Eye (tissue), 1 donor: ENCODE measurements around the gene GK2.

Experiments
- DNase-seq: peaks from one replicate; pipeline ENCODE4 v3.0.0-alpha.2; 2015

The GK2 gene

DNA sequence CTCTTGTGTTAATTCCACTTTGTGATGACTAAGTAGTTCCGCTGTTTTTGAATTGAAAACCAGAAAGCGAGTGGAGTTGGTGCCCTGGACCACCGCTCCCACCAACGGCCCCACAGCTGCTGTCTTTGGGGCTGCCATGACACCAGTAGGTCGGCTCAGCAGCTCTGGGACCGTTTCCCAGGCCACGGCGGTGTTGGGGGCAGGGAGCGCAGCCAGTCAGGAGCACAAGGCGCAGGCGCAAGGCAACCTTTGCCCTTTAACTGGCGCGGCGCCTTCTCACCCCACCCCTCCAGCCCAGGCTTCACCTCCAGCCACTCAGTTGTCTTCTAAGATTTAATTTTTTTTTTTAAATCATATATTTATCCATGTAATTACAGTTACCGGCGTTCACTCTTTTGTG is at the start of gene GK2:
GK2 (minus strand) TSS at position 166 of the 400 bp plus-strand sequence; CDS start at position 138, 28 bp downstream.
- DNase-seq: no peak

DNA sequence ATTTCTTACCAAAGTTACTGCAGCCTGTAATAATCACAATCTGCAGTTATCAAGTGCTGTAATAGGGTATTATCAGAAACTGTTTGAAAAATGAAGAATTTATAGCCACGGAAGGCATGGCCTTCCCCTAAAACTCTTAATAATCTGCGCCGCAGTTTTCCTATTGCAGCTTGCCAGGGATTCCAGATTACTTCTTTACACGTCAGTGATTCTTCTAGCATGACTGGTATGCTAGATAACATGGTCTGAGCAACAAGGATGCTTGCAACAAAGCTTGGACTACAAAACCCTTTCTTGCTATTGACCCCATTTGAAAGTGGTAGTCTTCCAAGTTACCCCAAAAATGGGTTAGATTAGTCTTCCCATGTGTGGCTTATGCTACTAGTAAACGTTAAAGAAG is 47.2 kb upstream of the GK2 start:
- no peak for DNase-seq

DNA sequence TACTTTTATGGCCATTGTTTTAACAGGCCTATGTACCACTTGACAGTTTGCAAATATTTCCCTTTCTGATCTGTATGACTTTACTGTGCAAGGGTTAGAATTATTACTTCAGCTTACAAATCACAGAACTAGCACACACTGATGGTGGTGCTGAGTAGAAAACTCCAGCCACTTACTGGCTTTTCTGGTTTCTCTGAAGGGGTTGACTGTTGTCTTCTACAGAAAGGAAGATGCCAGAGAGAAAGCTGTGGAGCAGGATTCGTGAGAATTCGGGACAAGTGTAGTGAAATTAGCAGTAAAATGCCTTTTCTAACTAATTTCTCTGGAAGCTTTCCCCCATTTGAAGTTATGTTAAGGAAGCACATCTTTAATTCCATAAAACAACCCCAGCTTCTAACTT is 46.6 kb upstream of the GK2 start:
- no peak for DNase-seq

DNA sequence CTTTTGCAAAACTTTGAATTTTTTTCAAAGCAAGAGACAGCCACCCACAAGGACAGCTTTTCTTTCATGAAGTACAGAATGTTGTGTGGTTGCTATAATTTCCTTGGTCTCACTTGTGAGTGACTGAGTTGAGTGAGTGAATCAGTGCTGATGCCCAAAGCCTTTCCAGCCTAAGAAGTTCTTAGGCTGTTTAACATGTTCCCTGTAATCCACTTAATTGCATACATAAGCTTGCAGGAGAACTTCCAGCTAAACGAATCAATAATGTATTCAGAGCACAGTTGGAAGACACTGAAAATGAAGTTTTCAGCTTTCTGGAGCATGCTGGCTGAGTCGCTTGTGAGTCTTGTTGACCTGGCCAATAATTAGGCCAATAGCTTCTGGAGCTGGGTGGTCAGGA is 42.0 kb upstream of the GK2 start:
- DNase-seq: peak; percentile 30

DNA sequence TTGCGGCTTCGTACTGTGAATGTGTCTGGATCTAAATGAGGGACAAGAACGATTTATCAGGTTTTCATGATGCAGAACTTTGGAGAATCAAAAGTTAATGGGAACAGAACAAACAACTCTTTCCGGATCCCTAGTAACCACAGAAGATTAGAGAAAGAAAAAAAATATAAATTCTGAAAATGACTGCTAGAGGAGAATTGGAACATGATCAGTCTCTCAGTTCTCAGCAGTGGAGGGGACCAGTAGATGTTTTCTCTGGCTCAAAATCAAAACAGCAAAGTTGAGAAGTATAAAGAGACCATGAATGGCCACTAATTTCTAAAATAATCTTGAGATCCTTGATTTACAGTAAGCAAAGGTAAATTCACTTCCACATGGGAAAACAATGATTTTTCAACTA is 38.1 kb upstream of the GK2 start:
- no peak for DNase-seq

DNA sequence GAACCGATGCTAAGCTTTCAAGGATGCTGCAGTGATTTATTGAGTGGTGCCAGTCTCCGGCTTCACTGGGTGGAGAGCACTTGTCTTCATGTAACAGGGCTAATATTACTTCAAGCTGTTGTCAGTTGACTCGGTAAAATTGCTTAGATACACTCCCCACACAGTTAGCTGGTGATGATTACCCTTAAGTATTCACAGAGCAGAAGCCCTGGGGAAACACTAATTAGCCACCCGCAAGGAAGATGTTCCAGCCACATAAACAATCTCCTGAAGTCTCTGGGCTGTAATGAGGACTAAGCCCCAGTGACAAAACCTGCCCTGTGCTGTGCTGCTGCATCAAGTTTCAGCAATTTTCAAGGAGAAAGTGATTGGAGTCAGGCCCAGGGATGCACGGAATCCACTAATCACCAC is 37.3 kb upstream of the GK2 start:
- peak; percentile 56 for DNase-seq

DNA sequence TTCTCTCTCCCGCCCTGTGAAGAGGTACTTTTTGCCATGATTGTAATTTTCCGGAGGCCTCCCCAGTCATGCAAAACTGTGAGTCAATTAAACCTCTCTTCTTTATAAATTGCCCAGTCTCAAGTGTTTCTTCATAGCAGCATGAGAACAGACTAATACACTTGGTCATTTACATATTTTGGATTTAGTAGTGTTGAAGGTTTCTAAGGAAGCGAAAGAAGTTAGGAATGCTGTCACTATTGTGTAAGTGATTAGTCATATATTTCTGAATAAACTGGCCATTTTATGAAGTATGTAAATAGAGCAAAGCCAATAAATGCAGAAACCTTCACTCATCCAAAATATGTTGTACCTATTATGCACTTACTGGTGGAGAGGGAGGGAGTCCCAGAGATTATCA is 34.4 kb upstream of the GK2 start:
- DNase-seq: no peak

DNA sequence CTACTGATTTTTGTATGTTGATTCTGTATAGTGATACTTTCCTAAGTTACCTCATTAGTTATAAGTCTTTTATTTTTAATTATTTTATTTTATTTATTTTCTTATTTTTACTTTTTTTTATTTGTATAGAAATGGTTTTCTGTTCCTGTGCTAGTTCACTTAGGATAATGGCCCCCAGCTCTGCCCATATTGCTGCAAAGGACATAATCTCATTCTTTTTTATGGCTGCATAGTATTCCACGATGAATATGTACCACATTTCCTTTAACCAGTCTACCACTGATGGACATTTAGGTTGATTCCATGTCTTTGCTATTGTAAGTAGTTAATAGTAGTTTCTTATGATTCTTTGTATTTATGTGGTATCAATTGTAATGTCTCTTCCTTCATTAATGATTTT is 31.5 kb upstream of the GK2 start:
- DNase-seq: no peak

DNA sequence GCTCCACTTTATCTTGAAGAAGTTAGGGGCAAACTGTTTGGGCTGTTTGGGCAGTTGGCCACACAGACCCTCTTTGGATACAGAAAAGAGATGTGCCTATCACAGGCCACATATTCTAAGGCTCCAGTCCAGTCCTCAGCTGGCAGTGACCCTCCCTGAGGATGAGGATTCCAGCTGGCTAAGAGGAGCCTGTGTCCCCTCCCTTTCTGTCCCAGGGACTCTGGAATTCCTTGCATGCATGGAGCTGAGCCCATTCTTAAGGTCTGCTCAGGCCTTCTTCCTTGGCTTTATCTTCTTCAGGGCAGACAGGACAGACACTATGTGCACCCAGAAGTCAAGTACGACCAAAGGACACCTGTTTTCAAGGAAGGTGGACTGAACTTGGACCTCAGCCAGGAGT is 23.8 kb upstream of the GK2 start:
- no peak for DNase-seq

DNA sequence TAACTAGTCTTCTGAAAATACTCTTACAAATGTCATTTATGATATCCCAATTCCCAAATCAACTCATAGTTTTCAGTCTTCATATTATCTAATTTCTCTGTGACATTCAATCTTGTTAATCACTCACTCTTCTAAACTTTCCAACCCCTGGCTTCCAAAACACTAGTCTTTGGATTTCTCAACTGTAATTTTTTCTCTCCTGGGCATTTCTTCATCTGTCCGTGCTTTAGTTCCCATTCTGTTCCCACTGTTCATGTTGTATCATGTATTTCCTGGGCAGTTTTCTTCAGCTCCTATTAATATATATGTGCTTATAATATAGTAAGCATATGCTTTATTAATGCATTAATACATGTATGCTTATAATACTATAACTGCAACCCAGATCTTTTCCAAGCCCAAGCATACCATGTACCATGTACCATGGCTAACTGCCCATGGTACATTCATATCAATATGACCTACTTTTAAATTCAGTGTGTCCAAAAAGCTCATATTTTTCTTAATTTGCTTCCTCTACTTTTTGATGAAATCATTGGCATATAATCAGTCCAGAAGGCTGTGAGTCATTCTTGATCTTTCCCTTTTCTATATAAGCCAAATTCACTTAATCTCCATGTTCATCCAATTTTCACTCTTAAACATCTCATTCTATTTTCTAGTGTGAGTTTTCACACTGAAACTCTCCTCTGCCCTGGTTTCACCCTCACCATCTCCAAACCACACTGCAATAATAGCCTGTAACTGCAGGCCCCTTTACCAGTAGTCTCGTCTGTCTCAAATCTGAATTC is 21.3 kb upstream of the GK2 start:
- no peak for DNase-seq

DNA sequence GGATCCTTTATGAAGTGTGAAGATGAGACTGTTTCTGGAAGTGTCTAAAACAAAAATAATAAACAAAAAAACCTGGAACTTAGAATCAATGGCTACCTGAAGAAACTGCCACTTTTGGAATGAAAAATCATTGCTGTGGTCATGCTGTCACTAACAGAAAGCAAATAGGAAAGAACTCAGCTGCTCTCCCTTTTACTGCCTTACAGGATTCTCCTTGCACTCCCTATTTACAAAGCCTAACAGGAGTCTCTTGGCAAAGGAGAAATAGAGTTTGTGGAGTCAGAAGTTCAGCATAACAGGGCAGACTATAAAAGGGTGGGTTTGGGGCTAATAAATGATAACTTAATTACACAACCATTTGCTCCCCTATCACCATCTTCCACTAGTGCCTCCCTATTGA is 19.0 kb upstream of the GK2 start:
- no peak for DNase-seq

DNA sequence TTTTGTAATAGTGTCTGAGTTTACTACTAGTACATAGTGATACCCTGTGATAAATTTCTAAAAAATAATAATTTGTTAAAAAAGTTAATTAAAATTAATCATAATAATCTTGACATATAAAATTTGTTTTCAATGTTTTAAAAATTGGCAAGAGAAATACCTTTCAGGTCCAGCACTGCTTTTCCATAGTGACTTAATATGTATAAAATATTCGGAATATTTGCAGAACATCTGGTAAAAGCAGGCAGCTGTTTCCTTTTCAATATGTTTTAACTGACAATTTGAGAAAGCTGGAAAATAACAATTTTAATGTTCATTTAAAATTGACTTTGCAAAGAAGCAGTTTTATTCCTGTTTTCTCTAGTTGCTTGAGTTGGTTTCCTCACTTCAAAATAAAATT is 17.6 kb upstream of the GK2 start:
- no peak for DNase-seq

DNA sequence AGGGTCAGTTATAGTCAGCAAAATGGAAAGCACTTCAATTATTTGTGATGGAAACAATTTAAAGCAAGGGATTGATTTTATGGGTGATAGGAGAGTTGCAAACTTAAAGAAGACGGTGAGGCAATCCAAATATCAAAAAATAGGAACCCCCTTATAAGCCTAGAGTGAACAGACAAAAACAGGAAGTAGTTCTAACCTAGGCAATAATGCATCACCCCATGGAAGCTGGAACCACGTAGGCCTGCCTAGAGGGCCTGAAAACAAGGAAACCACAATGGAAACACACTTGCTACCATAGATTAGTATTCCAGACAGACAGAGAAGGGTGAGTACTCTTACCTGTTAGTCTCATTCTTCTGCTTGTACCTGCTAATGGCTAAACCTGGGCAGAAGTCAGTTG is 13.5 kb upstream of the GK2 start:
- DNase-seq: no peak

DNA sequence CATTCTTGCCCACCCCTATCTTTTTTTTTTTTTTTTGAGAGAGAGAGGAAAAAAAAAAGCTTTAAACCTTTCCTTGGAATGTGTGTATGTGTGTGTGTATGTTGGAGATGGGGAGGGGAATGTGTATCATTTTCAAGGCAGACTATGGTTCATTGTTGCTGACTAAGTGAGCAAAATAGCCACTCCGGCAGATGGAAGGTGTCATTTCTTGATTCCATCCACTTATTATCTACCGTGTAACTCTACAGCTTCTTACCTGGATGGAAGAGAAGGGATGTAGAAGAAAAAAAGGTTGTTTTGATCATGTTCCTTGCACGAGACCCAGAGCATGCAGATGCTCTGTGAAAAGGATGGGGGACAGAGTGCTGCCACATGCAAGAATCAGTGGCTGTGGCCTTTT is 5.9 kb upstream of the GK2 start:
- peak; percentile 15 for DNase-seq

DNA sequence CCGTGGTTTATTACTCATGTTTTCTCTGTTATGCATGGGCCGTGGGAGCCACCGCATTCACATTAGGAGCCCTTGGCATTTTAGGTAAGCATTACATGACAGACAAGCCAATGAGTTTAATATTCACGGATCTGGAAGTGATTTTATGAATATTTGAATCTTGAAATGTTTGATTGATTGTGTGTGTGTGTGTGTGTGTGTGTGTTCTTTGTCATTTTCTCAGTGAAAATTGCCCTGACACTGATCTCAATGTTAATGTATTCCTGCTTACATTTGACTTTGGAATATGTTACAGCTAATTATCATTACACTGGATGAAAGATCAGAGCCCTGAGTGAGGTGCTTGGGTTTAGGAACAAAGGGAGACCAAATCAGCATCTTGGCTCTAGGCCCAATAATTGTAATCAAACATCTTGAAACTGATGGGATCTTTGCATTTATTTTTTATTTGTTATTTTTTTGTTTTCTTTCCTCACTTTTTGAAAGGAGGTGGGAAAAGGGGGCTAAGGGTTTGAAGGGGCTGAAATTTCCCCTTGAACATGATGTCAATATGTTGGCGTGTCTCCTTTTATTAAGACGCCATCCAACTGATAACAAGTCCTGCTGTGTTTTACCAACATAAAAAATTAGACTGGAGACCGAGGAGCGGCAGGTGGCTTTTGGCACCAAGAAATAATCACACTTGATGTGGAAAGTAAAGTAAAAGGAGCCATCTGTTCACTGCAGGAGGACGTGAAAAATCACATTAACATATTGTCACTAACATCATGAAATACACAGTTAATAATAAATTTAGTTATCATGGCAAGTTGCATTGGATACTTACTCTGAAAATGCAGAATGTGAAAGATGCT is 5.2 kb upstream of the GK2 start:
- peak; percentile 25 for DNase-seq

DNA sequence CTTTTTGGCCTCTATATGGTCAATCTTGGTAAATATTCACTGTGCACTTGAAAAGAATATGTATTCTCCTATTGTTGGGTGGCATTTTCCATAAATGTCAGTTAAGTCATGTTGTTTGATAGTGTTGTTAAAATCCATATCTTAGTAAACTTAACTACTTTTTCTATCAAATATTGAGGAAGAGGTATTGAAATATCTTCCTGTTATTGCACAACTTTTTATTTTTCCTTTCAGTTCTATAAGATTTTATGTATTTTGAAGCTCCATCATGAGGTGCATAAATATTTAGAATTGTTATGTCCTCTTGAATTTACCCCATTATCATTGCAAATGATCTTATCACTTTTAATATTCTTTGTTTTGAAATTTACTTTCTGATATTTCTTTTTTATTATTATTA is 3.4 kb downstream of the GK2 start:
- DNase-seq: no peak

DNA sequence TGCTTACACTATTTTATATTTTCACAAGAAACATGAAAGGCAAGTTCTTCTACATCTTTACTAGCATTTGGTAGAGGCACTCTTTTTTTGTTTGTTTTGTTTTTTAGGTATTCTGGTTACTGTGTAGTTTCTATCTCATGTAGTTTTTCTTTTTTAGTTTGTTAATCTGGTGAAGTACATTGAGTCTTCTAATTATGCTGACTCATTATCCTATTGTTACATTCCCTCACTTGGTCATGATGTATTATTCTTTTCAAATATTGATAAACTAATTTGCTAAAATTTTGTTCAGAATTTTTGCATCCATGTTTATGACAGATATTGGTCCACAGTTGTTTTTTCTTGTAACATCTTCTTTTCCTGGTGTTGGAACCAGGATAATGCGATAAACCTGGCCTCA is 4.7 kb downstream of the GK2 start:
- no peak for DNase-seq

DNA sequence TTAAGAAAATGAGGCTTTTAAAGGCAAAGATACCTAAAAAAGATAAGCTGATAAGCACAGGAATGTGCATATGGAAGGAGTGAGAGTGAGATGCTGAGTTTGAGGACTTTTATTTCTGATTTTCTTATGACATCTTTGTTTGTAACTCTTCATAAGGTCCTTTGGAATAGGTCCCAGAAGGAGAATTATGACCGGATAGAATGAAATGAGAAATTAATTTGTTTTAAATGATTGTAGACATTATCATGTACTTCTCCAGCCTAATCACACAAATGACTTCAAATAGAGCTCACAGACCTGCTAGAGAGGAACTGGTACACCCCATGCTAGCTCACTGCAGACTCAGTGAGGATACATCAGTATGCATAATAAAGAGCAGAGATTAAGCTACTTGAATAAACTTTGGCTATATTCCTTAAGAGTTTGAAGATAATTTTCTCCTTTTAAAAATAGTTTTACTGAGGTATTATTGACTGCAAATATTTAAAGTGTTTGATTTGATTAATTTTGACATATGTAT is 5.6 kb downstream of the GK2 start:
- no peak for DNase-seq

DNA sequence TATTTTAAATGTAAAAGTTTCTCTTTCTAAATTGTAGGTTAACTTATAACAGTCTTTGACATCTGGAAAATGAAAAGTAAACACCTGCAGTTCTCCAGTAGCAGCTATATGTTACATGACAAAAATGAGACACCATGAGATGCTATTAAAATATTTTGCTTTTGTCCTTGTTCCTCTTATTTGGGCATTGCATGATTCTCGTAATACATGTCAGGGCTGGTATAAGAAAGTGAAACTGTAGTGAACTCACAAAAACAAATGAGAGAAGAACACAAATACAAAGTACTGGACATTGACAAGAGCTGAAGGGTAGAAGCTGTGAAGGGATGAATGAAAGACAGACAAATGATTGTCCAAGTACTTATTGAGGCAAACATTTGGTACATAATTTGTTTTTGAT is 9.0 kb downstream of the GK2 start:
- no peak for DNase-seq

DNA sequence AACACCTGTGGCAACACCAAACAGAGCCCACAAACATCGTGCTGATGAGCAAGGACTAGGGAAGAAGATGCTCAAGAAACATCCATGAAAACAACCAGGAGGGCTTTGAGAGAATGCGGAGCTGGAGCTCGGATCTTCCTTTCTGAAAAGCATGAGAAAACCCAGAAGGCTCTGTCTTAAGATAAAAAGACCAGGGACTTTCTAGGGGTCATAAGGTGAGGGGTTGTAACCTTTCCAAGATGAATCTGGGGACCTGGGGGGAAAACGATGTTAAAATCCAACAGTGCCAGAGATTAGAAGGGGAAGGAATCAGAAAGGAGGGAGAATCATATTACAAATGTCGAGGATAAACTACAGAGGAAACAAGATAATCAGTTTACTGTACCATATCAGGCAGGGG is 10.1 kb downstream of the GK2 start:
- no peak for DNase-seq

DNA sequence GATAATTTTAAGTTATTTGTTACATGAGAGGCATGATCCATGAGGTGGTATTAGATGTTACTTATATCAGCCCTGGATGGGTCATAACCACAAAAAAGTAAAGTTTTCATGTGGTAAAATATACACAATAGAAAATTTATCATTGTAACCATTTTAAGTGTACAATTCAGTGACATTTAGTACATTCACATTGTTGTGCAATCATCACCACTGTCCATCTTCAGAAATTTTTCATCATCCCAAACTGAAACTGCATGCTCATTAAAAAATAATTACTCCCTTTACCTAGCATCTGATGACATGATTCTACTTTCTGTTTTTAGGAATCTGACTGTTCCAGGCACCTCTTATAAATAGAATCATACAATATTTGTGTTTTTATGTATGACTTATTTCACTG is 11.2 kb downstream of the GK2 start:
- DNase-seq: no peak

DNA sequence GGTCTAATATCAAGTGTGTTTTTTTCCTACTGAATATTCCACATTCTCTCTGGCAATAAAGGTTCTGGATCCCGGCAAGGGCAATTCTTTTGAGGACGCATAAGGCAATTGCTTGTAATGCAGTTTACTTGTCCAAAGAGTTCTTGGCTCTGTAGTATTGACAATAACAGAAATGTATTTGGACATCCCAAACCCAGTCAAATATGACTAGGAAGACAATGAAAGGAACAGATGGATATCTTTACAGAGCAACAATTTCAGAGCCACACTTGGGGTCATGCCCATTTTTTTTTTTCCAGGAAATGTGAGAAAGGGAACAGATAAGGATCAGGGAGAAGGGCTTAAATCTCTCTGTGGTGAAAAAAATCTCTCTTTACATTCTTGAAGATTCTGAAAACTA is 12.2 kb downstream of the GK2 start:
- no peak for DNase-seq

DNA sequence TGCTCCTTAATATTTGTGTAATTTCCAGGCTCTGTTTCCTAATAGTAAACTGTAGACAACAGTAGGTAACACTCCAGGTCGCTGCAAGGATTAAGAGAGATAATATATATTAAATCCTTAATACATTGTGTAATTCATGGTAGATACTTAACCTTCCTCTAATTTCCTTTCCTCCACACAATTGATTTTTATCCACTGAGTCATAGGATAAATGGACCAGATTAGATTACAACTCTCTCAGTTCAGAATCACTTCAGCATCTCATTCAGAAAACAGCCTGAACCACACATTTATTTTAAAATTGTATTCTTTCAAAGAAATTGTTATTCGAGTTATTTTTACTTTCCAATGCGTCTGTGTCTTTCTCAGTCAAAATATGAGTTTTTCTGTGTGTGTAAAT is 17.1 kb downstream of the GK2 start:
- no peak for DNase-seq

DNA sequence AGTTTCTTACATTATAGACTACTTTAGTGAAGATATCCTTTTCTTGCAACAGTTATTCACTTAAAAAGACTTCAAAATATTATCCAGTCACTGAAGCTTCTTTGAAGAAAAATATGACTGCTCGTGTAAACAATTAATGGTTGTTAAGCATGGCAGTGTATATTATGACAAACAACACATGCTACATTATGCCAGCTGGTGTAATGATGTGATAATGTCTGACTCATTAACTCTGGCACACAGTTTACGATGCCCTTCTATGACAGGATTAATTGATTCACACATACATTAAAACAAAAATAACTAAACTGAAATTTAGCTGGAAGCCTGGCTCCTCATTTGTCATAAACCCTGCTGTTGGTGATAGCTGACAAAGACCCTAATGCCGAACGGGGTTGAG is 22.4 kb downstream of the GK2 start:
- no peak for DNase-seq
